D721Med (cell line): ENCODE measurements around the gene STK17B.
"Not testable (repeated sequence)": the region's sequence is repeated elsewhere in the genome, so short reads cannot be mapped to it uniquely, and the experiment has no call there.

ENCODE experiments used
- DNase-seq: peaks from one replicate; pipeline ENCODE4 v3.0.0; 2011; ENCODE audit warnings: low spot score; ENCODE audit not compliant: insufficient read length
- FAIRE-seq: peaks from 2 replicates; lab custom pipeline; 2011; peaks lifted over from hg19 to GRCh38; lab: Jason Lieb, UNC
- CTCF ChIP-seq: IDR thresholded peaks from 2 replicates; pipeline ENCODE4 v1.5.1; 2012; ENCODE audit warnings: mild to moderate bottlenecking, control low read depth; ENCODE audit not compliant: insufficient read depth; ENCODE audit errors: missing control alignments

The STK17B gene

DNA sequence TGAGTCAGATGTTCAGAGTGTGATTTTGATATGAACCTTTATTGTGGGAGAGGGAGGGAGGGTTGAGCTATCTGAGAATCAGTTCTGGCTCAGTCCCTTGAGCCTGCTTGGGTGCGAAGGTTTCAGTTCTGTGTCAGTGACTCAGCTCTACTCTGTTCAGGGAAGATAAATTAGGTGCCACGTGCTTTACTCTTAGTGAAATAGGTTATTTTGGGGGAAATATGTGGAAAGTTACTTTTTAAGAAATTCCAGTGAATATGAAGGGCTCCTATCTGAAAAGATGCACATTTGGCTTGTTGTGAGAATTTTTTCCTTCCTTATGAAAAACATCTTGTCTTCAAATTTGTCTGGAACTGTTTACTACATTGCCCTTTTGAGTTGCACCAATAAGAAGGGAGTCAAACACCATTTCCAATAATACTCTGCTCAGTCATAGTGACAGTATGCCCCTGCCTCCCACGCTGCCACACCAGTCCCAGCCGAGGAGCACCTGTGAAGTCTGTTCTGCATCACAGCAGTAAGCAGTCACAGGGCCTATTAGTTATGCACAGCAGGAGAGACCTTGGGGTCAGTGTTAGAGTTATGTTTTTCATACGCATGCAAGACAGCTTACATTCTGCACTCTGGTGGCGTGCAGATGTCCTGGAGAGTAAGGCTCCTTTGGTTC is 69.9 kb downstream of the STK17B start:
- no peak for FAIRE-seq
- no peak for DNase-seq
- TF ChIP-seq CTCF = no peak

- FAIRE-seq (no peak), DNase-seq (no peak)
- TF ChIP-seq CTCF = no peak
Observed at GRCh38 chr2:196099916-196100315, 71.5 kb downstream of the STK17B start.

DNA sequence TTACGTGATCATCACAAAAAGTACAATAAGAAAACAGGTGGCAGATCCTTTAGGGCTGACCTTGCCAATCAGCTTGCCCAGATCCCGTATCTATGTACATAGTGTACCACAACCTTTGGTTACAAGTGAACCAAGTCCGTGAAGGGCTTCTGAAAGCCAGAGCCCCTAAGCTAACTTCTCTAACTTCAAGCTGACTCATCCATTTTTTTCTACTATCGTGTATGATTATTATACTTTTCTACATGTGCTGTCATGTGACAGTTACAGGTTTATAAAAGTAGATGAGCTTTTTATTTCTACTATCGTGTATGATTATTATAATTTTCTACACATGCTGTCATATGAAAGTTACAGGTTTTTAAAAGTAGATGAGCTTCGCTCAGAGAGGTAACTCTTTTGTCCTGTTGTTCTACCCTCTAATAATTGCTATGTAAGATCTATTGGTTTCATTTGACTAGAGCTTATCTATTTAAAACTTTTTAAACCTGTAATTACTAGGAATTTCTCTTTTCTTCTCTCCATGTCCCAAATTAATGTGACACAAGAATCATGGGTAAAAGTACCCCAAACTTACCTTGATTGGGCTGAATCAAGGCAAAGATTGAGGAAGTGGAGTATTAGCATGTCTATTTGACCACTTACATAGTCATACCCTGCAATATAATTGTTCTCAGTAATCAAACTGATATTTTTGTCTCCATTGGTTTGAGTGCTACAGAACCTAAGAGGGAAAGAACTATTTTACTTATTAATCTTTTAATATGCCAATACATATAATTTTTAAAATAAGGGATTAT is 73.3 kb downstream of the STK17B start:
- DNase-seq (no peak), FAIRE-seq (no peak)
- no peak for TF ChIP-seq CTCF

- DNase-seq = no peak
- TF ChIP-seq CTCF = no peak
- no peak for FAIRE-seq
Observed at GRCh38 chr2:196096982-196097745, 74.2 kb downstream of the STK17B start.

DNA sequence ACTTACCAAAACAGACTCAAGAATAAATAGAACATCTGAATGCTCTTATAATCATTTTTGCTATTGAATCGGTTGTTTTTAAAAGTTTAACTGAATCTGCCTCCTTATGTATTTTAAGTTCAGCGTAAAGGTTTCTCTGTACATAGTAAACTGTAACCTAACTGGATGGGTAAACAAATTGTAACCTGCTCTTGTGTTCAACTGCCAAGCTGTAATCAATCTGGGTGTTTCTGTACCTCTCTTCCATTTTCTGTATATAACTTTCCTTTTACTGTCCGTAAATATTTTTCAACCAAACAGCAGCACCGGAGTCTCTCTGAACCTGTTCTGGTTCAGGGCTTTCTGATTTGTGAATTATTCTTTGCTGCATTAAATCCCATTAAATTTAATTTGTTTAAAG is 75.1 kb downstream of the STK17B start:
- no peak for TF ChIP-seq CTCF
- FAIRE-seq (no peak), DNase-seq (no peak)

GRCh38 chr2:196089448-196089847 is 81.9 kb downstream of the STK17B start:
- not testable (repeated sequence) for DNase-seq, FAIRE-seq

GRCh38 chr2:196088203-196088602 is 83.2 kb downstream of the STK17B start:
- no peak for DNase-seq
- TF ChIP-seq CTCF = no peak
- FAIRE-seq = no peak
